D341Med (cell line): ENCODE data around the gene KRI1.
A peak's percentile ranks its signal among the peaks of the same experiment; 100 is the strongest.

Experiments used
- DNase-seq: peaks from one replicate; pipeline ENCODE4 v3.0.0; 2012; ENCODE audit warnings: low spot score

Gene KRI1

DNA sequence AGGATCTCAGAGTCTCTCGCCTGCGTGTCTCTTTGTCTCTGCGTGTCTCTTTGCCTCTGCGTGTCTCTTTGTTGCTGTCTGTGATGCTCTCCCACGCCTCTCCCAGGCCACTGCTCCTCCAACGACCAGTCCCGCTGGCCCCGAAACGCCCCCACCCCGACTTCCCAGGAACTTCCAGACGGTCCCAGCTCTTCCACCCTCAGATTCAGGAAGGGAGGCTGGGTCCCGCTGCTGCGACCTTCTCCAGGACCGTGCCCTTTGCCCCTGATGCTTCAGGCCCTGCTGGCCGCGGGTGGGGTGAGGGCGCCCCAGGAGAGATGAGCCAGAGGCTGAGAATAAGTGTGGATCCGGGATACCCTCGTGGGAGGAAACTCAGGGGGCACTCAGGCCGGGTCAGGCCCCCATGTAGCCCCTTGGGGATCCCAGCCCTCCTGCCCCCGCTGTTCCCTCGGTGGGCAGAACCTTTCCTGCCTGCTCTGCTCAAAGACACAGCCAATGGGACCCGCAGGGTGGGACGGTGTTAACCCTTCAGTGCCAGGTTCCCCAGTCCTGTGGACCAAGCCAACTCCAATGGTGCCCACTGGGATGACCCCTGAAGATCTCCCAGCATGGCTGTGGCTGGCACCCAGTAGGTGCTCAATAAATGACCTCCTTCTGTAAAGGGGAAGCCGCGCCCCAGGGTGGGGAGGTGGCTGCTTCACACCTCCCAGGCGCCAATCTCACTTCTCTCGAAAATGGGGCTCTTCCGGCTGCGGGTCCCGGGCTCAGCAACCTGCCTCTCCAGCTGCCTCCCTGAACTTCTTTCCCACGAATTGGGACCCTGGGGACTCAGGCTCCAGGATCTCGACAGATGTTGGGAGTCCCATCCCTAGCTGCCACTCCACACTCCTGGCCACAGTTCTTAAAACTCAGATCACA lies 47.1 kb downstream of the KRI1 start:
- DNase-seq, result peak; percentile 79

DNA sequence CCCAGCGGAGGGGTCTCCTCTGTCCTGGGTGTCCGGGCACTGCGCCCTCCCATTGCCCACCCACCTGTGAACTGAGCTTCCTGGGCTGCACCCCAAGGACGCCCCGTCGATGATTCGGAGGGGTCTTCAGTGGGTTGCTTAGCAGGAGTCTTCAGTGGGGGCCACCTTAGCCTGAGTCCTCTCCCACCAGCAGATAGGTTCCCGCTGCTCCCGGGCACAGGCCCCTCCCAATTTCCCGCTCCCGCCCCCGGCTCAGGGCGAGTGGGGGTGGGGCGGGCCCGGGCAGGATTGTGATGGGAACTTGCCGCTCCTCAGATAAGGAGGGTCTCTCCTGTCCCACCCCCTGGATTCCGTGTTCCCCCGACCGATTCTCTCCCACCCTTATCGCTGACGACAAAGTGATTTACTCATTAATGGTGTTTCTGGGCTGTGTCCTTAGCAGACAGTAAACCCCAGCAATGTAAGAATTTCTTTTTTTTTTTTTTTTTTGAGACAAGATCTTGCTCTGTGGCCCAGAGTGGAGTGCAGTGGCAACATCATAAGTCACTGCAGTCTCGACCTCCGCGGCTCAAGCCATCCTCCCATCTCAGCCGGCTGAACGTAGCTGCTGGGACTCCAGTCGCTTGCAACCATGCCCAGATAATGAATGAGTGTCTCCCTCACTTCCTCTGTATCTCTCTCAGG lies 47.9 kb downstream of the KRI1 start:
- peak; percentile 69 for DNase-seq

DNA sequence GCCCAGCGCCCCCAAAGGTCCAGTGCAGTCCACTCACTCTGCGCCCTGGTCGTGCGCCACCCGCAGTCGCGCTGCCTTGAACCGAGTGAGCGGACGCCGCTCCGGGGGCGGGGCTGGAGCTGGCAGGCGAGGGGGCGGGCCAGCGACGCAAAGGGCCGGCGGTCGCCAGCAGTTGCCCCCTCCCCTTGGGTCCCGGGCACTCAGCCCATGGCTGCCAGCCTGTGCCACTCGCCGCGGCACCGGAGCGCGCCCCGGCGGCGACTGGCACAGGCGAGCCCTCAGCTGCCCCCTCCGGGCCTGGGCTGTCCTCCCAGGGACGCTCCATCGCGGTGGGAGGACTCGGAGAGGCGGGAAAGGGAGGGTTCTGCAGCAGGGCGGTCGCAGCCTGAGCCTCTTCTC lies 48.5 kb downstream of the KRI1 start, which contains the start of gene S1PR5:
Gene S1PR5 (minus strand): TSS at position 87 of the 399 bp plus-strand sequence. CDS start 2,436 bp downstream, outside the sequence.
- DNase-seq, result peak; percentile 70

DNA sequence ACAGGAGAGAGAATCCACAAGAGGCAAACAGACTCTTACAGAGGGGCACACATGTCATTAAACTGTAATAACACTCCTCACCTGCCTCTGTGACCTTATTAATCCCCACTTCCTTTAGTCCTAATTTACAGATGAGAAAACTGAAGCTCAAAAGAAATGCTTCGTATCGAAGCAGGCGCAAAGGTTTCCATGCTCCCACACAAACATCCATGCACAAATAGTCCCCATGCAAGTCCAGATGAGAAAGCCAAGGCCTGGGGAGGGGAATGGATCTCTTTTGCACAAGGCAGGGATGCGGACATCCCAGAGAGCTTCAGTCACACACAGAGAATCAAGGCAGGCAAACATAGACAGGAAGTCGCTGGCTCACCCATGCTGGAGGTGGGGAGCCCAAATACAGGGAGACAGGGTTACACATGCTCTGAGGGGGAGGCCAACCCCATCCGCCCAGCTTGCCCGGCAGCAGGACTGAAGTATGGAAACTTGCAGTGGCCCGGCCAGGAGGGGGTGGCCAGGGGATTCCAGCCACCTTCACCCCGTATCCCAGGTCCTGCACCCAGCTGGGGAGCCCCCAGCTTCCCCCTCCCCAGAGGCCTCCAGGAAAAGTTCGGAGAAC lies 49.0 kb downstream of the KRI1 start:
- peak; percentile 34 for DNase-seq

DNA sequence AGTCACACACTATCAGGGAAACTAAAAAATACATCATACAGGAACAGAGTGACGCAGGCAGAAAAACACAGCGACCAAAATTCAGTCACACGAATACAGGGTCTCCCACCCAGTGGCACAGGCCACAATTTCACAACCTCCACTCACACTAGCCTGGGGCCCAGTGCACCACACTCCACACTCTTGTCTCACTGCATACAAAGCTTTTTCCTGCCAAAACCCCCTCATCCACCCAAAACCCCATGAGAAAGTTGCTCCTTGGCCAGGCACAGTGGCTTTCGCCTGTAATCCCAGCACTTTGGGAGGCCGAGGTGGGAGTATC lies 49.8 kb downstream of the KRI1 start:
- DNase-seq, result no peak

DNA sequence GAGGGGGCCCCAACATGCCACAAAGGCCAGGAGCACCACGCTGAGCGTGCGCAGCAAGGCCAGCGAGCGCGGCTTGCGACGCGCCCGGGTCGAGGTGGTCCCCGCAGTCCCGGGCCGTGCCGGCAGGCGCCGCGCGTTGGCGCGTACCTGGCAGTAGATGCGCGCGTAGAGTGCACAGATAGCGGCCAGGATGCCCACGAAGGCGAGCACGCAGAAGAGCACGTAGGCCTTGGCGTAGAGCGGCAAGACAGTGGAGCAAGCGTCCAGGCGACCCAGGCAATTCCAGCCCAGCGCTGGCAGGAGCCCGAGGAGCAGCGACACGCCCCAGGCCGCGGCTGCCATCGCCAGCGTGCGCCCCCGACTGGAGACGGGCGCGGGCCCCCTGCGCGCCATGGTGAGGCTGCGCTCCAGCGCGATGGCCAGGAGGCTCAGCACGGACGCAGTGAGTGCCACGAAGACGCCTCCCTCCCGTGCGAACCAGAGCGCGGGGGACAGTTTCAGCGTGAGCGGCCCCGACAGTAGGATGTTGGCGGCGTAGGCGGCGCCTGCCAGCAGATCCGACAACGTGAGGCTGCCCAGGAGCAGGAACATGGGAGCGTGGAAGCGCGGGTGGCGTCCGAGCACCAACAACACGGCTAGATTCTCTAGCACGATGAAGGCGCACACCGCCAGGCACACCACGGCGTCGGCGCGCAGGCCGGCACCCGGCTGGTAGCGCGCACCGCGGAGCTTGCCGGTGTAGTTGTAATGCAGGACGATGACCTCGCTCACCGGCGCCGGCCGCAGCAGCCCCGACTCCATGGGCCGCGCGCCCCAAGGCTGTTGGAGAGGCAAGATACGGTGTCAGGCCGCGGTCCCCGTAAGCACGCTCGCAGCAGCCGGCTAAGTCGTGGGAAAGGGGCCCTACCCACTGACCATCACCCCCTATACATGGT lies 51.3 kb downstream of the KRI1 start:
- no peak for DNase-seq

DNA sequence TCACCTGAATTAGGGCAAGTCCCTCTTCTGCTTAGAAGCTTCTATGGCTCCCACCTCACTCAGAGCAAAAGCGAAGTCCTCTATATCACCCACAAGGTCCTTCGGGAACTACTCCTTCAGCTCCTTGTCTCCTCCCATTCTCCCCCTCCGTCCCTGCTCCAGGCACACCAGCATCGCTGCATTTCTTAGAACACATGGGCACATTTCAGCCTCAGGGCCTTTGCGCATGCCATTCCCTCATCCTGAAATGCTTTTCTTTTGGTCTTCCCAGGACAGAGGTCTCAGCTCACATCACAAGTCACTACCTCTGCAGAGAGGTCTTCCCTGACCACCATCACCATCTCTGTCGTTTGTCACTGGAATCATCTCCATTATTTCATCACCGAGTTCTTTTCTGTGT lies 52.6 kb downstream of the KRI1 start:
- DNase-seq, result no peak

DNA sequence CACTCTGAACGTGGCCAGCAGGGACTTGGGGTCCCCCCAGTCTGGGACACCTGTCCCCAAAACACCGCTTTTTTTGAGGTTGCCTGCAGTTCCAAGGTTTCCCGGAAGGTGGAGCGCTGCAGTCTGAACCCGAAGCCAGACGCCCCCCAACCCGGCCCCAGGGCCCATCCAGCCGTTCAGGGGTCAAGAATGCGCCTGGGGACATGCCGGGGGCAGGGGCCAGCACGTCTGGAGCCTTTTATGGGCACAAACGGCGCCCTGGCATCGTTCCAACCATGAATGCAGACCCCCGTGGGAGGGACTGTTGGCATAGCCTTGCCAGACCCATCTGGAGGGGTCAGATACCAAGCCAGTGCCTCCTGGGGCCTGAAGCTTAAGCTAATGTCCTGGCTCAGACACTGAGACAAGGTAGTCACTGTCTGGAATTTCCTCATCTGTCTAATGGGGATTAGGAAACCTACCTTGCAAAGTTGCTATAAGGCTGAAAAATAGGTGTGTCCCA lies 55.5 kb downstream of the KRI1 start:
- peak; percentile 87 for DNase-seq

DNA sequence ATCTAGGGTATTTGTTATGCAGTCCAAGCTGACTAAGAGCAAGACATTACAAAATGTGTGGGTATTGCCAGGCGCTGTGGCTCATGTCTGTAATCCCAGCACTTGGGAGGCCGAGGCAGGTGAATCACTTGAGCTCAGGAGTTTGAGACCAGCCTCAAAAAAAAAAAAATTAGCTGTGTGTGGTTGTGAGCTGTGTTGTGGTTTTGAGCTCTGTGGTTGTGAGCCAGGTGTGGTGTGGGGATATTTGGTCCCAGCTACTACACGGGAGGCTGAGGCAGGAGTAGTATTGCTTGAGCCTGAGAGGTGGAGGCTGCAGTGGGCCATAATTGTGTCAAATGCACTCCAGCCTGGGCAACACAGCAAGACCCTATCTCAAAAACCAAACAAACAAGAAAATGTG lies 57.1 kb downstream of the KRI1 start:
- no peak for DNase-seq

DNA sequence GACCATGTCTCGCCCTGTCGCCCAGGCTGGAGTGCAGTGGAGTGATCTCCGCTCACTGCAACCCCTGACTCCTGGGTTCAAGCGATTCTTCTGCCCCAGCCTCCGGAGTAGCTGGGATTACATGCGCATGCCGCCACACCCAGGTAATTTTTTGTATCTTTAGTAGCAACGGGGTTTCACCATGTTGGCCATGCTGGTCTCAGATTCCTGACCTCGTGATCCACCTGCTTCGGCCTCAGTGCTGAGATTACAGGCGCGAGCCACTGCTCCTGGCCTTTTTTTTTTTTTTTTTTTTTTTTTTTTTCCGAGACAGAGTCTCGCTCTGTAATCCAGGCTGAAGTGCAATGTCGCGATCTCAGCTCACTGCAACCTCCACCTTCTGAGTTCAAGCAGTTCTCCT lies 57.8 kb downstream of the KRI1 start:
- no peak for DNase-seq

DNA sequence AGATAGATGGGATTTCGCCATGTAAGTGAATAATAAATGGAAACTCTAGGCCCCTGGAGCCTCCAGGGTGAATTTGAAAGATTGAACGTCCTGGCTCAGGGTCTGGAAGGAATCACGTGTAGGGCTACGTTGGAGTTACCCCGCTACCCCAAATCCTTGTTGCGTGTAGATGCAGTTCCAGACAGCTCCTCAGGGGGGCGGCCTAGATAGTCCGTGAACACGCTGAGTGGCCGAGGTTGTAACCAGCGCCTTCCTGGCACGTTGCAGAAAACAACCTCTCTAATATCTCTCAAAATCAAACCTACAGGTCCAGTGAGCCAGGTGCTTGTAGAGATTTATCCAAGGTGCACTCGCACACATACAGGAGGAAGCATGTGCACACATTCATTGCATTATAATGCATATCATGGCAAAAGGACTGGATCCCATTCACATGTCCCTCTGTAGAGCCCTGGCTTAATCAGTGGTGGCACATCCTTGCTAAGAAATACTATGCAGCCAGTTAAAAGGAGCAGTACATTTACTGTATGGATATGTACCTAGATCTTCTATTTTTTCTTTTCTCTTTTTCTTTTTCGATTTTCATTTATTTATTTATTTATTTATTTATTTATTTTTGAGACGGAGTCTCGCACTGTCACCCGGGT lies 60.1 kb downstream of the KRI1 start:
- DNase-seq, result peak; percentile 48
